GM21360 (cell line): ENCODE data around the gene SCAF4.
A peak's percentile ranks its signal among the peaks of the same experiment; 100 is the strongest.
"Not testable (repeated sequence)": the region's sequence is repeated elsewhere in the genome, so short reads cannot be mapped to it uniquely, and the experiment has no call there.

ENCODE experiments used
- ATAC-seq: cut with Tn5 transposase; IDR thresholded peaks from one replicate; pipeline ENCODE4 v1.9.1; 2021; ENCODE audit warnings: mild to moderate bottlenecking, moderate library complexity; ENCODE audit not compliant: unreplicated experiment

Gene SCAF4, protein sequence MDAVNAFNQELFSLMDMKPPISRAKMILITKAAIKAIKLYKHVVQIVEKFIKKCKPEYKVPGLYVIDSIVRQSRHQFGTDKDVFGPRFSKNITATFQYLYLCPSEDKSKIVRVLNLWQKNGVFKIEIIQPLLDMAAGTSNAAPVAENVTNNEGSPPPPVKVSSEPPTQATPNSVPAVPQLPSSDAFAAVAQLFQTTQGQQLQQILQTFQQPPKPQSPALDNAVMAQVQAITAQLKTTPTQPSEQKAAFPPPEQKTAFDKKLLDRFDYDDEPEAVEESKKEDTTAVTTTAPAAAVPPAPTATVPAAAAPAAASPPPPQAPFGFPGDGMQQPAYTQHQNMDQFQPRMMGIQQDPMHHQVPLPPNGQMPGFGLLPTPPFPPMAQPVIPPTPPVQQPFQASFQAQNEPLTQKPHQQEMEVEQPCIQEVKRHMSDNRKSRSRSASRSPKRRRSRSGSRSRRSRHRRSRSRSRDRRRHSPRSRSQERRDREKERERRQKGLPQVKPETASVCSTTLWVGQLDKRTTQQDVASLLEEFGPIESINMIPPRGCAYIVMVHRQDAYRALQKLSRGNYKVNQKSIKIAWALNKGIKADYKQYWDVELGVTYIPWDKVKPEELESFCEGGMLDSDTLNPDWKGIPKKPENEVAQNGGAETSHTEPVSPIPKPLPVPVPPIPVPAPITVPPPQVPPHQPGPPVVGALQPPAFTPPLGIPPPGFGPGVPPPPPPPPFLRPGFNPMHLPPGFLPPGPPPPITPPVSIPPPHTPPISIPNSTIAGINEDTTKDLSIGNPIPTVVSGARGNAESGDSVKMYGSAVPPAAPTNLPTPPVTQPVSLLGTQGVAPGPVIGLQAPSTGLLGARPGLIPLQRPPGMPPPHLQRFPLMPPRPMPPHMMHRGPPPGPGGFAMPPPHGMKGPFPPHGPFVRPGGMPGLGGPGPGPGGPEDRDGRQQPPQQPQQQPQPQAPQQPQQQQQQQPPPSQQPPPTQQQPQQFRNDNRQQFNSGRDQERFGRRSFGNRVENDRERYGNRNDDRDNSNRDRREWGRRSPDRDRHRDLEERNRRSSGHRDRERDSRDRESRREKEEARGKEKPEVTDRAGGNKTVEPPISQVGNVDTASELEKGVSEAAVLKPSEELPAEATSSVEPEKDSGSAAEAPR

GRCh38 chr21:31731857-31732596, at the start of gene SCAF4:
Gene SCAF4, minus strand, starts transcription at chr21:31732118. Its CDS starts 426 bp downstream, at chr21:31731692.
- ATAC-seq, result peak; percentile 75

DNA sequence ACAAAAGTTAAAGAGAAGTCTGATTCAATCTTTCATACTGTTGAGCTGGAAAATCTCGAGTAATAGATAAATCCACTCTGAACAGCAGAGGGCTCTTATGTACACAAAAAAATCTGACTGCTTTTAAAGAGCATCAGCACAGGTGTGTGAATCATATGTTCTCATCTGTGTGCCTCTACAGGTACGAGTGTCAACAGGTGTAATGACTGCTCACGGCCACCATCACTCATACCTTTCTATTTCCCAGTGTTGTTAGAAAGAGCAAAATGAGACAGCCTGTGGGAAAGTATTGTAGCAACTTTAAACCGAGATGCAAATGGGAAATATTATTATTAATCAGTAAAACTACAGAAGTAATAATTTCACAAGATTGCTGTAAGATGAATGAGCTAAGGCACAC, 49.0 kb upstream of the SCAF4 start:
- ATAC-seq, result no peak

GRCh38 chr21:31778546-31778945, 46.6 kb upstream of the SCAF4 start:
- ATAC-seq, result no peak

GRCh38 chr21:31777857-31778256, 45.9 kb upstream of the SCAF4 start:
- ATAC-seq, result no peak

DNA sequence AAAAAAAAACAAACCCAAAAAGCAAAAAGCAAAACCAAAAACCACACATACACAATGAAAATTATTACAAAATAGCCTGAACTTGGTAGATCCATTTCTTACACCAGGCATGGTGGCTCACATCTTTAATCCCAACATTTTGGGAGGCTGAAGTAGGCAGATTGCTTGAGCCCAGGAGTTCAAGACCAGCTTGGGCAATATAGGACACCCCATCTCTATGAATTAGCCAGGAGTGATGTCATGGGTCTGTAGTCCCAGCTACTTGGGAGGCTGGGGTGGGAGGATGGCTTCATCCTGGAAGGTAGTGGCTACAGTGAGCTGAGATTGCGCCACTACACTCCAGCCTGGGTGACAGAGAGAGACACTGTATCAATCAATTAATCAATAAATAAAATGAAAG, 42.1 kb upstream of the SCAF4 start:
- ATAC-seq, result no peak

DNA sequence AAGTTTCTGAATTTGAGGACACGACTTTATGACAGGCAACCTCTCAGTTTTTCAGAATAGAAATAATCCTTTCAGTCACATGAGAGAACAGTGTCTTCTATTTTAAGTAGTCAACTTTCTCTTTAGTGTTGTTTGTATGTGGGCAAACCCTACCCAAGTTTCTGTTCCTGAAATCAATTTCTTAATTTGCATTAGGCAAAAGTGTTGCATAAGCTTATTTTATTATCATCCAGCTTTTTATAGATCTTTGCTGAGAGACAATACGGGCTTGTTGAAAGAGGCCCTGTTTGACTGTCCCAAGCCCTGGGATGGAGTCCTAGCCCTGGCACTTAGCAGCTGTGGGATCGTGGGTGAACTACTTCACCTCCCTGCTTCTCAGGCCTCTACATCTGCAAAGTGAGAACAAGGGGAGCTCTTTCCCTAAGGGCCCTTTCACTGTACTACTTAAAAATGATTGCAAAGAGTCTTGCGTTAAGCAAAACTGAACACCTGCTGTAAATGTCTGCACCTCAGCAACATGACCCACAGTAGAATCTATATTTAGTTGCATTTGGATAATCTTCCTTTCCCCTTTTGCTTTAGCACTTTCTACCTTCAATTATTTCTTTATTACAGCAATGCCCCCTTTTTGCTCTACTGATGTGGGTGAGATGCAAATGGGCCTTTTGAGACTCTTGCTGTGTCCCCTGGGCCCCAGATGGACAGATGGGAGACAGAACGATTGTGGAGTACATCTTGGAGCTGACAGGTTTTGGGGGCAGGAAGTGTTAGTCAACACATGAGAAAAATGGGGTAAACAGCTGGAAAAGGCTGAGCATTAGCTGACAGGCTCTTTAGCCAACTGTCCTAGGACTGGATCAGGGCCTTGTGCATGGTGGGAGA, 41.0 kb upstream of the SCAF4 start:
- ATAC-seq, result peak; percentile 83

GRCh38 chr21:31771685-31772084, 39.8 kb upstream of the SCAF4 start:
- ATAC-seq, result no peak

DNA sequence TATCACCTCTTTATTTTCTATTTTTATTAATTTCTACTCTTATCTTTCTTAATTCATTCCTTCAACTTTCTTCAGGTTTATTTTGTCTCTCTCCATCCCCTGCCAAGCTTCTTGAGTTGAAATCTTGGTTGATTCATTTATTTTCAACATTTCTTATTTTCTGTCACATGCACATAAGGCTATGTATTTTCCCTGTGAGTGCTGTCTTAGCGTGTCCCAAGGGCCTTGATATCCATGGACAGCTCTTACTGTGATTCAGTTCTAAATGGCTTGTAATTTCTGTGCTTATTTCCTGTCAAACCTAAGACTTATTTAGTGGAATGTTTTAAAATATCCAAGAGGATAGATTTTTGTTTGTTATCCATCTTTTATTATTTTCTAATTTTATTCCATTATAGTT, 36.8 kb upstream of the SCAF4 start:
- ATAC-seq, result no peak

GRCh38 chr21:31766899-31767298, 35.0 kb upstream of the SCAF4 start:
- ATAC-seq, result no peak

DNA sequence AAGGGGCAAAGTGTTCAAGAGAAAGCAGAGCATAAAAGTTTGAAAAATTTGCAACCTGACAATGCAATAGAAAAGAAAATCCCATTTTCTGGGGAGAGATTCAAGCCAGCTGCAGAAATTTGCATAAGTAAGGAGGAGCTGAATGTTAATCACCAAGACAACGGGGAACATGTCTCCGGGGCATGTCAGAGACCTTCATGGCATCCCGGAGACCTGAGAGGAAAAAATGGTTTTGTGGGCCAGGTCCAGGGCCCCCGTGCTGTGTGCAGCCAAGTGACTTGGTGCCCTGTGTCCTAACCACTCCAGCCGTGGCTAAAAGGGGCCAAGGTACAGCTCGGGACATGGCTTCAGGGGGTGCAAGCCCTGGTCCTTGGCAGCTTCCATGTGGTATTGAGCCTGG, 33.9 kb upstream of the SCAF4 start:
- not testable (repeated sequence) for ATAC-seq

GRCh38 chr21:31760931-31761330, 29.0 kb upstream of the SCAF4 start:
- no peak for ATAC-seq

DNA sequence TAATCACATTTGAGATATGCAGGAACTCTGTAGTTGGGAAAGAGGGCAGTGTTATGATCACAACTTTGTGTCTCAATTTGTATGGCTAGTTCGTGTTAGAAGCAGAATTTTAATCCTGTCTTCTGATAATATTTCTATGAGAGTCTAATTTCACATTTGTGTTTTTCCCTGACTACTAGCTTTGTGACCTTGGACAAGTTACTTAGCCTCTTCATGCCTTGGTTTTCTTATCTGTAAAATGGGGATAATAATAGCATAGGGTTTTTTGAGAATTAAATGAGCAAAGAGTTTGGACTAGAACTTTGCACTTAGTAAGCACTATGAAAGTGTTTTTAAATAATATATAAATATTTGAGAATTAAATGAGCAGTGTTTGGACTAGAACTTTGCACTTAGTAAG, 24.9 kb upstream of the SCAF4 start:
- no peak for ATAC-seq

- ATAC-seq, result no peak
Observed at GRCh38 chr21:31755027-31755426, 23.1 kb upstream of the SCAF4 start.

GRCh38 chr21:31754708-31754960, 22.7 kb upstream of the SCAF4 start:
- no peak for ATAC-seq

DNA sequence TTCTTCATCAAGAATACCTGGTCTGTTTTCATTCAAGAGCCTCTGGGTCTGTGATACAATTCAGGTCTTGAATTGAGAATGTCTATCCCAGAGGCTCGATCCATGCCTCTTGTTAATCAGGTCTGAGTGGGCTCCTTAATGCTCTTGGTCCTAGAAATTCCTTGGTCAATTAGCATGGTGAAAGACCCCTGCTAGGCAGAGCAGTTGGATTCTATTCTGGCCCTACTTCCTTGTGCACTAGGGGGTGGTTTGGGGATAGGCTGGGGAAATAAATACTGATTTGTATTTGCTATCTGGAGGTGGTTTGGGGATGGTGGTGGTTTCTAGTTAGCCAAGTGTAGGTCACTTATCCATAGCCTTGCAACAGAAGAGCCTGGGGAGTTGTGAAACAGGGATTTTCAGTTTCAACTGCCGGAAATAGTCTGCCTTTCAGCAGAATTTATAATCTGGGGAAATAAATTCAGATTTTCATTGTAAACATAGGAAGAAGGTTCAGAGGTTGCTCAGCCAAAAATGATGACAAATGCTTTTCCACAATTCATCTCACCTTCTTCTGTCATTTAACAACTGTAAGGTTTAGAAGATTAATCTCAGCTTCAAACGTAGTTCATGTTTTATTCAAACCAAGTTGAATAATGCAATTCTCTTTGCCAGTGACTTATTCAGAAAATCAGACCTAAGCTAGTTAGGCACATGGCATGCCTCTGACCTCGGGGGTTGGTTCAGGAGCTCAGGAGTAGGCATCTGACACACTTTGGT, 22.2 kb upstream of the SCAF4 start:
- ATAC-seq, result no peak

GRCh38 chr21:31752967-31753366, 21.0 kb upstream of the SCAF4 start:
- no peak for ATAC-seq

GRCh38 chr21:31752352-31752751, 20.4 kb upstream of the SCAF4 start:
- no peak for ATAC-seq

- no peak for ATAC-seq
Observed at GRCh38 chr21:31750843-31751242, 18.9 kb upstream of the SCAF4 start.

- ATAC-seq, result no peak
Observed at GRCh38 chr21:31744182-31744800, 12.4 kb upstream of the SCAF4 start.
